Measurements from ENCODE around the gene HYDIN. TPM values are rescaled to one million over a fixed set of nuclear protein-coding genes. Genes with fewer than 3 reads are reported as not detected.
"Not testable (repeated sequence)": the region's sequence is repeated elsewhere in the genome, so short reads cannot be mapped to it uniquely, and the experiment has no call there.

The HYDIN gene
- total and polyA plus RNA-seq, 11 donors, result 0.26 to 5.4 (median 1.5) TPM

DNA sequence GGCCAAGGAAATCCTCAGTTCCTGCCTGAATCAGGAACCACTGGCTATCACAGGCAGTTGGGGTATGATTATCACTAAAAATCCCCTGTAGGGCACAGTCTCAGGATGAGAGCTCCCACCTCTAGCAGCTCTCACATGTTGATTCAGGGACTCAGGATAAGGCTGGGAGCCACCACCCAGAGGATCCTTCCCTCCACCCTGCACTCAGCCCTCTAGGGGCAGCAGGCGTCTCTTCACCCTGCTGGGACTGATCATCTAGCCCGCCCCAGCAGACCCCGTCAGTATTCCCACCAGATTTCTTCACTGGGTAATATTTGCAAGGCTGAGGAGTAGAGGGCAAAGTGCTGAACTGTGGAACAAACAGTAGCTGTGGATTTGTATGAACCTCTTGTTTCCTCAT is 224.0 kb downstream of the HYDIN start:
- intact Hi-C loops (cut with DNase I); H3K27ac ChIP-seq; H3K4me1 ChIP-seq; DNase-seq; H3K4me3 ChIP-seq; ATAC-seq; H3K27me3 ChIP-seq; H3K9me3 ChIP-seq; H3K36me3 ChIP-seq: not testable (repeated sequence)
- 26 to 31% (median 27%) methylated on average over 3 of the region's 3 CpGs for WGBS, 4 donors

DNA sequence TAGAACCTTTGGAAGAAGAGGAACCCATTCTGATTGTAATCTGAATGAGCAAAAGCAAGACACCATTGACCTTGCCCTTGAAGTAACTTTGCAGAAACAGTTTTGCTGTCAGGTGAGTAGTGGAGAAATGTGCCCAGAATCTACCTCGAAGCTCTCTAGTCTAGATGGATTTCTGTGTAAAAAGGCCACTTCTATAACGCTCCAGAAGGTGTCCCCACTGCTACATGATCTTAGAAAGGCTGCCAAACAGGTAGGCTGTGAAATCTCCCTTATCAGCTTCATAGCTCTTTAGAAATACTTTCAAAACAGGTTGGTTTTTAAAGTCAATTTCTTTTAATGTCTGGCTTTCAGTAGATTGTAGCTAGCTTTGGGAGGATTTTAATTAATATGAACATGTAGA is 230.8 kb downstream of the HYDIN start:
- H3K27me3 ChIP-seq; DNase-seq; H3K36me3 ChIP-seq; intact Hi-C loops (cut with DNase I); H3K4me3 ChIP-seq; H3K9me3 ChIP-seq; ATAC-seq; H3K27ac ChIP-seq; H3K4me1 ChIP-seq: not testable (repeated sequence)
- peak in 2 of 12 donors; percentile 6 to 13 for TF ChIP-seq CTCF (IDR thresholded peaks at IDR 0.05)
- 13 to 18% (median 16%) methylated on average over 2 of the region's 2 CpGs; no CpG with 5 or more reads in 1 of the 4 donors for WGBS, 4 donors

- WGBS, 4 donors, result 81 to 100% (median 87%) methylated on average over 1 of the region's 2 CpGs
- H3K27ac ChIP-seq; H3K4me3 ChIP-seq; ATAC-seq; DNase-seq; H3K36me3 ChIP-seq; H3K27me3 ChIP-seq; H3K9me3 ChIP-seq; H3K4me1 ChIP-seq; intact Hi-C loops (cut with DNase I): not testable (repeated sequence)
These were observed 234.7 kb downstream of the HYDIN start for GRCh38 chr16:70995799-70996198.

DNA sequence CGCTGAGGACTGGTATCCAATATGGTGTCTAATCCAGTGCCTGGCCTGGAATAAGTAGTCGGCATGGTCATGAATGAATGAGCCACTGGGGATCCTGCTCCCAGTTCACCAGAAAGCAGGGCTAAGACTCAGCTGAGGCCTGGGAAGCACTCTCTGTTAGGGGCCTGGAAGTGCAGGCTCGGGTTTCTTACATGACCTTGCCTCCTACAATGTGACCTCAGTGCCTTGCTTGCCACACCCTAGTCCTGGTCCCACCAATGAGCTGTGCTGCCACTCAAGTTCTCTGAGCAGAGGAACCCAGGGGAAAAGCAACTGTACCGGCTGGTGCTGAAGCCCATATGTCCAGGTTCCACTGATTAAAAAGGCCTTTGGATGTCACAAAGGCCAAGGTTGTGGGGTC is 238.0 kb downstream of the HYDIN start:
- intact Hi-C loops (cut with DNase I); H3K4me1 ChIP-seq; DNase-seq; H3K27ac ChIP-seq; ATAC-seq; H3K36me3 ChIP-seq; H3K9me3 ChIP-seq; H3K4me3 ChIP-seq; H3K27me3 ChIP-seq: not testable (repeated sequence)
- WGBS, 4 donors, result 63 to 76% (median 66%) methylated on average over 3 to 4 of the region's 4 CpGs; no CpG with 5 or more reads in 1 of the 4 donors

DNA sequence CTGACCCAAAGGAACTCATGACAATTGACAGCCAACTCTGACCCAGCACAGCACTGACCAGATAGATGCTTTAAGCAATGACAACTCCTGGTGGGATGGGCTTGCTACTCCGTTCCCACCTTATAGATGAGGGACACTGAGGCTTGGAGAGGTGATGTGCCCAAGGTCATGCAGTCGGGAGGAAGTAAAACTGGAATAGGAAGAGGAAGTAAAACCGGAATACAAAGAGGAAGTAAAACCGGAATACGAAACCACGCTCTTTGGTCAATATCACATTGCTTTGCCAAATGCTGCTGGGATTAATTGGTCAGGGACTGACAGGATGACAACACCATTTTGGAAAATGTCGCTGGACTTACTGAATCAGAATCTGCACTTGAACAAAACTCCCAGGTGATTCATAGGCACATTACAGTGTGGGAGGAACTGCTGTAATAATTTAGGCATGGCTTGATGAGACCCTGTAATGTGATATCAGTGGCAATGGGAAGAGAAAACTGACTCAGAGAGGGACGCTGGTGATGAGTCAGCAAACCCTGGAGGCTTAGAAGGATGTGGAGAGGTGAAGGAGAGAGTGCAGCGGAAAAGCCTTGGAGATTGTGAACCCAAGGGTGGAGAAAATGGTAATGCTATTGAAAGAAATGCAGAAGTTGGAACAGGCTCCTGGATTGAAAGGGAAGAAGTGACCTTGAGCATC is 243.4 kb downstream of the HYDIN start:
- intact Hi-C loops (cut with DNase I); H3K4me3 ChIP-seq; ATAC-seq; H3K27me3 ChIP-seq; H3K36me3 ChIP-seq; DNase-seq; H3K4me1 ChIP-seq; H3K9me3 ChIP-seq; H3K27ac ChIP-seq: not testable (repeated sequence)
- WGBS, 4 donors, result 59 to 77% (median 73%) methylated on average over 5 to 6 of the region's 9 CpGs

DNA sequence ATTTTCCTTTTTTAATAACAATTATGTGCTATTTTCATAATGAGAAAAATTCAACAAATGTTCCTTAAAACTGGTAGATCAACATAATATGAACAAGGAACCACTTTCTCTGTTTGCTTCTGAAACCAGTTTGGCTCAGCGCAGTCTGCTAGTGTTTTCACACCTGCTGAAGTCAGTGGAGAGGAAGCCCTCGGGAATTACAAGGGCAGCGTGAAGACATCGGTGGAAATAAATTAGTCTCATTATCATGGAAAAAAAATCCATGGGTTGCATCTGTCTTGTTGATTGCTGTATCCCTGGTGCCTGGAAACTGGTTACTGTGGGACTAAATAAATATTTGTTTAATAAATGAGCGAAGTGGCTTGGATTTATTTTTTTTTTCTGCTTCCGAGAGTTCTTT is 245.8 kb downstream of the HYDIN start:
- 35 to 48% (median 44%) methylated on average over 5 to 6 of the region's 6 CpGs for WGBS, 4 donors
- H3K36me3 ChIP-seq; H3K27ac ChIP-seq; intact Hi-C loops (cut with DNase I); H3K27me3 ChIP-seq; H3K4me1 ChIP-seq; H3K4me3 ChIP-seq; DNase-seq; H3K9me3 ChIP-seq; ATAC-seq: not testable (repeated sequence)

DNA sequence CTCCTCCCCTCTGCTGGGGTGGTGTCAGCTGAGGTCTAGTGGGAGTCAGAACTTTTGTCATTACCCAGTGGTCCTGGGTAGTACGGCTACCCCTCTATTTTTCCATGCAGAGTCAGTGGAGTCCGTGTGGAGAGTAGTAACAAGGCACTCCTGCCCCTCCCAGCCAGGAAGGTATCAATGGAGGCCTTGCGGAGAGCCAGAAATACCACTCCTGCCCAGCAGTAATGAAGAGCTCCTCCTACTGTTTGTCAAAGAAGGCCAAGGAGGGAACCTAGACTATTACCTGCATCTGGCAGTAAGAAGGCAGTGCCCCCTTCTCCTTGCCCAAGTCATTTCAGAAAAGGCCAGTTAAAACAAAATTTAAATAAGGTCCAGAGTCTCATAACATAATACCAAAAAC is 262.2 kb downstream of the HYDIN start:
- WGBS, 4 donors, result 43 to 54% (median 47%) methylated on average over 1 of the region's 3 CpGs; no CpG with 5 or more reads in 1 of the 4 donors
- H3K36me3 ChIP-seq; H3K4me3 ChIP-seq; H3K27me3 ChIP-seq; H3K9me3 ChIP-seq; DNase-seq; H3K4me1 ChIP-seq; H3K27ac ChIP-seq; intact Hi-C loops (cut with DNase I): not testable (repeated sequence)
- peak in 2 of 4 donors; percentile 36 to 44 for ATAC-seq

DNA sequence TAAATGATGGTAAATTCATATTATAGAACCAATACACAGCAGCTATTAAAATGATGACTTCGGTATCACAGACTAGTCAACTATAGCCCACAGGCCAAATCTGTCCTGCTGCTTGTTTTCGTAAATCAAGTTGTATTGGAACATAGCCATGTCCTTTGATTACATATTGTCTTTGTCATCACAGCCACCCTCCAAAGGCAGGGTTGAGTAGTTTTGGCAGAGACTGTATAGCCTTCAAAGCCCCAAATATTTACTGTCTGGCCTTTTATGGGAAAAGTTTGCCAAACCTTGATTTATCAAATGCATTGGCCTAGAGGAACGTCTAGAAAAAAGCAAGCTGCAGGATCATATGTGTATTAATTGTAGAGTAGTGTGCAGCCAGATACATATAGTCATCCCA is 270.4 kb downstream of the HYDIN start:
- H3K27ac ChIP-seq; H3K27me3 ChIP-seq; H3K9me3 ChIP-seq; DNase-seq; H3K4me3 ChIP-seq; intact Hi-C loops (cut with DNase I); H3K36me3 ChIP-seq; ATAC-seq; H3K4me1 ChIP-seq: not testable (repeated sequence)
- WGBS, 4 donors, result 51 to 75% (median 69%) methylated on average over 1 to 2 of the region's 3 CpGs

- H3K36me3 ChIP-seq; H3K27me3 ChIP-seq; DNase-seq; H3K27ac ChIP-seq; H3K4me1 ChIP-seq; H3K9me3 ChIP-seq; ATAC-seq; H3K4me3 ChIP-seq; intact Hi-C loops (cut with DNase I): not testable (repeated sequence)
- 78 to 86% (median 84%) methylated on average over 3 to 4 of the region's 4 CpGs for WGBS, 4 donors
These were observed 275.6 kb downstream of the HYDIN start for GRCh38 chr16:70954922-70955321.

GRCh38 chr16:70953824-70954223 is 276.7 kb downstream of the HYDIN start:
- H3K27me3 ChIP-seq; DNase-seq; H3K9me3 ChIP-seq; H3K4me1 ChIP-seq; H3K27ac ChIP-seq; H3K4me3 ChIP-seq; intact Hi-C loops (cut with DNase I); H3K36me3 ChIP-seq: not testable (repeated sequence)
- ATAC-seq, result peak; percentile 26 to 81 (median 69)
- no CpG with 5 or more reads among the region's 5 CpGs for WGBS, 4 donors

All from heart left ventricle (tissue), 16 donors.